Osteocyte (in vitro differentiated cells): ENCODE measurements around the gene FGGY. TPM values are rescaled to one million over a fixed set of nuclear protein-coding genes. Genes with fewer than 3 reads are reported as not detected.

Experiments
- DNase-seq: peaks from one replicate; pipeline ENCODE4 v3.0.0; 2021; ENCODE audit warnings: mixed read lengths; ENCODE audit not compliant: unreplicated experiment; ENCODE audit errors: extremely low spot score
- H3K27ac Mint-ChIP-seq: one replicate; pipeline ENCODE4 v1.8.0; 2021; ENCODE audit warnings: mild to moderate bottlenecking, mixed read lengths; ENCODE audit not compliant: unreplicated experiment
- H3K27me3 Mint-ChIP-seq: one replicate; pipeline ENCODE4 v1.8.0; 2021; ENCODE audit warnings: mixed read lengths; ENCODE audit not compliant: unreplicated experiment
- H3K36me3 Mint-ChIP-seq: one replicate; pipeline ENCODE4 v1.8.0; 2021; ENCODE audit warnings: mixed read lengths; ENCODE audit not compliant: unreplicated experiment
- H3K4me1 Mint-ChIP-seq: one replicate; pipeline ENCODE4 v1.8.0; 2021; ENCODE audit warnings: mixed read lengths; ENCODE audit not compliant: unreplicated experiment
- H3K4me3 Mint-ChIP-seq: one replicate; pipeline ENCODE4 v1.8.0; 2021; ENCODE audit warnings: mild to moderate bottlenecking, moderate library complexity, mixed read lengths; ENCODE audit not compliant: unreplicated experiment
- H3K9me3 Mint-ChIP-seq: one replicate; pipeline ENCODE4 v1.8.0; 2021; ENCODE audit warnings: mixed read lengths; ENCODE audit not compliant: unreplicated experiment
- total RNA-seq: library from RNA; stranded (reverse); gene quantifications from 2 replicates; pipeline ENCODE4 v1.2.1, GENCODE V29; 2021
- TF ChIP-seq, protein P1 (sequence below): fragments of 200-600 bp; sonication (generic); IDR thresholded peaks from 2 replicates; pipeline ENCODE4 v1.5.0; 2021; ENCODE audit warnings: antibody characterized with exemption, mild to moderate bottlenecking, moderate library complexity

Gene FGGY
- total RNA-seq, 1 donor from 2014 or later: 9.1 TPM

DNA sequence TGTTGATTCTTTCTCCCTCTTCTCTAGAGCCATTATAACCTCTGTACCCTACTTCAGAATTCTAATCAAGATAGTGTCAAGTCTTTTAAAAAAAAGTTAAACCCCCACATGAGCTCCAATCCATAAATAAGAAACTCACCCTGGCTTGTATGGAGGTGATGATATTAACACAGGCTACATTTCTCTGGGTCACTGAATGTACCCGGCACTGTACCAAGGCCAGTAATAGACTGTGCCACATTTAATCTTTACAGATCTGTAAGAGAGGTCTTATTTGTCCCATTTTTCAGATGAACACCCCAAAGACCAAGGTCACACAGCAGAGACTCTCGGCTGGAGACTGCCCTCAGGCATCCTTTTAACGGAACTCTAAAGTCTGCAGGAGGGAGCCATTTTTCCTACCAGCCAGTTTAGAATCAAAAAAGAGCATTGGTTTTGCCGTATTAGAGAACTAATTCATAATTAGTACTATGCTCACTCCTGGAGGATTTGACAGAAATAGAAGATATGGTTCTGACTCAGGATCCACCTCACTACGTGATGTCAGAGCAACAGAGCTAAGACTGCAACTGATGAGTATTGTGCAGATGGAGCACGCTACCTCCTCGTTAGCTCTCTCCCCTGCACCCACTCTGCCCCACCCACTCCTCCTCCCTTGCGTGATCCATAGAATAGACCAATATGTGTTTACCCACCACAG is 300.7 kb downstream of the FGGY start:
- H3K4me1 Mint-ChIP-seq: peaks cover 9% of the 10 kb centered on the region
- no peak overlapping the region for H3K27ac Mint-ChIP-seq
- no peaks in the 10 kb centered on the region for H3K27me3 Mint-ChIP-seq
- H3K4me3 Mint-ChIP-seq: no peak overlapping the region
- H3K9me3 Mint-ChIP-seq: no peaks in the 10 kb centered on the region
- H3K36me3 Mint-ChIP-seq: no peaks in the 10 kb centered on the region
- TF ChIP-seq, protein P1, sequence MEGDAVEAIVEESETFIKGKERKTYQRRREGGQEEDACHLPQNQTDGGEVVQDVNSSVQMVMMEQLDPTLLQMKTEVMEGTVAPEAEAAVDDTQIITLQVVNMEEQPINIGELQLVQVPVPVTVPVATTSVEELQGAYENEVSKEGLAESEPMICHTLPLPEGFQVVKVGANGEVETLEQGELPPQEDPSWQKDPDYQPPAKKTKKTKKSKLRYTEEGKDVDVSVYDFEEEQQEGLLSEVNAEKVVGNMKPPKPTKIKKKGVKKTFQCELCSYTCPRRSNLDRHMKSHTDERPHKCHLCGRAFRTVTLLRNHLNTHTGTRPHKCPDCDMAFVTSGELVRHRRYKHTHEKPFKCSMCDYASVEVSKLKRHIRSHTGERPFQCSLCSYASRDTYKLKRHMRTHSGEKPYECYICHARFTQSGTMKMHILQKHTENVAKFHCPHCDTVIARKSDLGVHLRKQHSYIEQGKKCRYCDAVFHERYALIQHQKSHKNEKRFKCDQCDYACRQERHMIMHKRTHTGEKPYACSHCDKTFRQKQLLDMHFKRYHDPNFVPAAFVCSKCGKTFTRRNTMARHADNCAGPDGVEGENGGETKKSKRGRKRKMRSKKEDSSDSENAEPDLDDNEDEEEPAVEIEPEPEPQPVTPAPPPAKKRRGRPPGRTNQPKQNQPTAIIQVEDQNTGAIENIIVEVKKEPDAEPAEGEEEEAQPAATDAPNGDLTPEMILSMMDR: no peak
- no peak for DNase-seq

DNA sequence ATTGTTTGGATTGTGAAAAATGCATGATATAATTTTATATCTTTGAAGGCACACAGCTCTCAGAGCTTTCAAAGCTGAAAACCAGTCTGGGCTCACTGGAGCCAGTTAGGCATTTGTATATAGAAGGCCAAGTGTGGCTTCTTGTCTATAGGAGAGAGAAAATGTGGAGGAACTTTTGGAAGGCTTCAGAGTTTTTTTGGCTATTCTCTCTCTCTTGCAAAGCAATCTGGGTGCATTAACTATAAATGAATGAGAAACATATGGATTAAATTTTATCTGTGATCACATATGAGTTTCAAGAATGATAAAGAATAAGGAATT is 301.2 kb downstream of the FGGY start:
- TF ChIP-seq, protein P1: no peak
- Mint-ChIP-seq H3K9me3 (no peaks in the 10 kb centered on the region), H3K36me3 (no peaks in the 10 kb centered on the region), H3K27ac (no peak overlapping the region), H3K4me3 (no peak overlapping the region), H3K27me3 (no peaks in the 10 kb centered on the region), H3K4me1 (peaks cover 9% of the 10 kb centered on the region)
- DNase-seq: no peak

DNA sequence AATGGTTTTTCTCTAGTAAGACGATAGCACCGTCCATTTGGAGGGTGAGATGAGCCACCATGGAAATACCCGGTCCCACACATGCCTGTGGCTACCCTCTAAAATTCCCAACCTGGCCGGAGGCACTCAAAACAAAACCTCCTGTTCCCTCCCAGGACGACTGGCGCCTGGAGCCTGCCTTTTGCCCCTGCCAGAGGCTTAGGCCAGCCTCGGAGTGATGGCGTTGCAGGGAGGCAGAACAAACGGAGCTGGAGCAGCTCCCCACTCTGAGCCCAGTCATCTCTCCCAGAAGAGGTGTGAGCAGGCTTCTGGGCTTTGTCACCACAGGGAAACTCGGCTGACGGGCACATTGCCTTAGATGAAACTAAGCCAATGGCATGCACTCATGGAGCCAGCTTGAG is 304.1 kb downstream of the FGGY start:
- no peak overlapping the region for H3K4me3 Mint-ChIP-seq
- no peaks in the 10 kb centered on the region for H3K9me3 Mint-ChIP-seq
- no peak for DNase-seq
- H3K27ac Mint-ChIP-seq: no peak overlapping the region
- H3K4me1 Mint-ChIP-seq: peaks cover 5% of the 10 kb centered on the region
- H3K27me3 Mint-ChIP-seq: no peaks in the 10 kb centered on the region
- TF ChIP-seq, protein P1: no peak
- no peaks in the 10 kb centered on the region for H3K36me3 Mint-ChIP-seq

- no peak for DNase-seq
- Mint-ChIP-seq H3K4me1 (peaks cover 1% of the 10 kb centered on the region), H3K27ac (no peak overlapping the region), H3K36me3 (no peaks in the 10 kb centered on the region), H3K4me3 (no peak overlapping the region), H3K27me3 (no peaks in the 10 kb centered on the region), H3K9me3 (no peaks in the 10 kb centered on the region)
- TF ChIP-seq, protein P1: no peak
These were observed 304.9 kb downstream of the FGGY start for GRCh38 chr1:59601811-59602210.

DNA sequence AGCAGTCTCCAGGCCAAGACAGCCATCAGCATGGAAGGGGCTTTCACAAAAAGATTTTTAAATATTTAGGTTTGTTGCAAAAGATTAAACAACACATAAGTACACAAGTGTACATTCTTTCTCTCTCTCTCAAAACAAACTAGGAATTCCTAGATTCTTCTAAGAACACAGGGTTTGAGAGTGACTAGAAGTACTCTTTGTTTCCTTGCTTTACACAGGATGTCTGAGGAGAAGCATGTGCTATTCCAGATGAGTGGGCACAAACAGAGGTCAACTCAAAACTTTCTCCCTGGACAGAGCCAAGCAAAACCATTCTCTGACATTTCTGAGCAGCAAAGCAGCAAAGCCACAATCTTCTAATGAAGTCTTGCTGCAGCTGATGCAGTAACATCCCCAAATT is 307.3 kb downstream of the FGGY start:
- Mint-ChIP-seq H3K4me3 (no peak overlapping the region), H3K4me1 (no peaks in the 10 kb centered on the region), H3K9me3 (peaks cover 3% of the 10 kb centered on the region), H3K36me3 (peaks cover 3% of the 10 kb centered on the region), H3K27ac (no peak overlapping the region), H3K27me3 (no peaks in the 10 kb centered on the region)
- TF ChIP-seq, protein P1: no peak
- DNase-seq: no peak
